HFFc6 (cell line): Measurements from ENCODE around the gene MAJIN. TPM values are rescaled to one million over a fixed set of nuclear protein-coding genes. Genes with fewer than 3 reads are reported as not detected.

ENCODE experiments used
- DNase-seq: peaks from one replicate; pipeline ENCODE4 v3.0.0-alpha.2; 2018
- H3K27ac Mint-ChIP-seq: 2 replicates; pipeline ENCODE4 v1.8.0; 2020; ENCODE audit warnings: mild to moderate bottlenecking, mixed read lengths
- H3K27me3 Mint-ChIP-seq: 2 replicates; pipeline ENCODE4 v1.8.0; 2021; ENCODE audit warnings: mild to moderate bottlenecking, moderate library complexity, mixed read lengths; ENCODE audit not compliant: insufficient read depth
- H3K36me3 Mint-ChIP-seq: 2 replicates; pipeline ENCODE4 v1.8.0; 2021; ENCODE audit warnings: low read depth, mixed read lengths
- H3K4me1 Mint-ChIP-seq: 2 replicates; pipeline ENCODE4 v1.8.0; 2020; ENCODE audit warnings: low read depth, mixed read lengths
- H3K4me3 Mint-ChIP-seq: 2 replicates; pipeline ENCODE4 v1.8.0; 2020; ENCODE audit warnings: mild to moderate bottlenecking, moderate library complexity, mixed read lengths
- H3K9me3 Mint-ChIP-seq: 2 replicates; pipeline ENCODE4 v1.8.0; 2020; ENCODE audit warnings: mild to moderate bottlenecking, mixed read lengths
- total RNA-seq, 6 experiments: library from RNA; stranded (reverse); fragmentation: NEBNext Ultra II Directional; extraction: Animal tissue kit (Norgen Biotek cat#: 25700); gene quantifications; 2 replicates in 1 of 6; 3 replicates in 5 of 6; pipeline ENCODE4 v1.2.3, GENCODE V29; 2021
- TF ChIP-seq, protein P1 (sequence below): fragments of 200-600 bp; sonication (generic); IDR thresholded peaks from 2 replicates; pipeline ENCODE4 v1.5.0; 2021; ENCODE audit warnings: antibody characterized with exemption, mild to moderate bottlenecking

The MAJIN gene
- total RNA-seq, 6 experiments from 2014 or later = not detected

GRCh38 chr11:64919627-64920026 is 52.3 kb downstream of the MAJIN start:
- H3K27me3 Mint-ChIP-seq = no peaks in the 10 kb centered on the region
- H3K27ac Mint-ChIP-seq = peak overlapping the region; percentile 35; the same call in 1 of the 2 replicates
- H3K36me3 Mint-ChIP-seq = no peaks in the 10 kb centered on the region
- TF ChIP-seq, protein P1, sequence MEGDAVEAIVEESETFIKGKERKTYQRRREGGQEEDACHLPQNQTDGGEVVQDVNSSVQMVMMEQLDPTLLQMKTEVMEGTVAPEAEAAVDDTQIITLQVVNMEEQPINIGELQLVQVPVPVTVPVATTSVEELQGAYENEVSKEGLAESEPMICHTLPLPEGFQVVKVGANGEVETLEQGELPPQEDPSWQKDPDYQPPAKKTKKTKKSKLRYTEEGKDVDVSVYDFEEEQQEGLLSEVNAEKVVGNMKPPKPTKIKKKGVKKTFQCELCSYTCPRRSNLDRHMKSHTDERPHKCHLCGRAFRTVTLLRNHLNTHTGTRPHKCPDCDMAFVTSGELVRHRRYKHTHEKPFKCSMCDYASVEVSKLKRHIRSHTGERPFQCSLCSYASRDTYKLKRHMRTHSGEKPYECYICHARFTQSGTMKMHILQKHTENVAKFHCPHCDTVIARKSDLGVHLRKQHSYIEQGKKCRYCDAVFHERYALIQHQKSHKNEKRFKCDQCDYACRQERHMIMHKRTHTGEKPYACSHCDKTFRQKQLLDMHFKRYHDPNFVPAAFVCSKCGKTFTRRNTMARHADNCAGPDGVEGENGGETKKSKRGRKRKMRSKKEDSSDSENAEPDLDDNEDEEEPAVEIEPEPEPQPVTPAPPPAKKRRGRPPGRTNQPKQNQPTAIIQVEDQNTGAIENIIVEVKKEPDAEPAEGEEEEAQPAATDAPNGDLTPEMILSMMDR = no peak
- peaks cover 42% of the 10 kb centered on the region for H3K4me1 Mint-ChIP-seq
- no peaks in the 10 kb centered on the region for H3K9me3 Mint-ChIP-seq
- no peak for DNase-seq
- H3K4me3 Mint-ChIP-seq = peak overlapping the region; percentile 26; the same call in 1 of the 2 replicates

GRCh38 chr11:64918017-64918416 is 53.9 kb downstream of the MAJIN start:
- peak; percentile 59 for DNase-seq
- peak overlapping the region; percentile 86 for H3K27ac Mint-ChIP-seq

GRCh38 chr11:64917663-64917995 is 54.3 kb downstream of the MAJIN start:
- Mint-ChIP-seq H3K27me3 (no peaks in the 10 kb centered on the region), H3K4me3 (peak overlapping the region; percentile 94), H3K4me1 (peaks cover 32% of the 10 kb centered on the region), H3K9me3 (no peaks in the 10 kb centered on the region), H3K27ac (peak overlapping the region; percentile 86), H3K36me3 (no peaks in the 10 kb centered on the region)
- no peak for DNase-seq
- TF ChIP-seq, protein P1 = no peak

More at GRCh38 chr11:64918017-64918416, 53.9 kb downstream of the MAJIN start:
- Mint-ChIP-seq H3K9me3 (no peaks in the 10 kb centered on the region), H3K36me3 (no peaks in the 10 kb centered on the region), H3K4me1 (peaks cover 32% of the 10 kb centered on the region), H3K4me3 (peak overlapping the region; percentile 94), H3K27me3 (no peaks in the 10 kb centered on the region)
- TF ChIP-seq, protein P1 = peak; percentile 58

DNA sequence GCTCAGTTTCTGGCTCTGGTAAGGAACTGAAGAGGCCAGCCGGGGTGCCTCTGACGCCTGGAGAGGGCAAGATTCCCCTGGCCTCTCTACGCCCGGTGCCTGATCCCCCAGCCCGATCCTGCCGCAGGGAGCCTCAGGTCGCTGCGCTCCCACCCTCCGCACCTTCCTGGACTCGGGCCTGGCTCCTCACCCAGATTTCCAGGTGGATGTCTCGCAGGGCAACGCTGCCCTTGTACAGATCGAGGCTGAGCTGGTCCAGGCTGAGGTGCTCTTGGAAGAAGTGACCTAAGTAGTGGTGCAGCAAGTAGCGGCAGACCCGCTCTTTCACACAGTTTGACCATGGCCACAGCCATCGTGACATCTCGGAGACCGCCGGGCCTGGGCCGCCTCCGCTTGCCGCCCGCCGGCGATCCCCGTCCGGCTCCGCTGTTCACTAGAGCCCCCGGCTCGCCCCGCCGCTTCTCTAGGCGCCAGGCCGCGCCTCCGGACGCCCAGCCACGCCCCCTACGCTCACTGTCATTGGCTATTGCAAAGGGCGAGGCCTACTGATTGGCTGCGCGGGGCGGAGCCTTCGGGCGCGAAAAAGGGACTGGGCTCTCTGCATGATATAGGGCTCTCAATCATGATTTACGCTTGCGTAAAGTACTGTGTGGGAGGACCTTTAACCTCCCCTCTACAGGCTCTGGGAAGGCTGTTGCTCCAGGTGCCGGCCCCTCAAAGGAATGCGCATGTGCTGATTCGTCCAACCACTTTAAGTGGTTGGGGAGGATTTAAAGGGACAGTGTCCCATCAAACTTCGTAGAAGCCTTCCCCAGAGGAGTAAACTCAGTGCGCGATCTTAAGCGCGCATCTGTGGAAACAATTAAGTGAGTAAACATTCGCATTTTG is 54.9 kb downstream of the MAJIN start, which contains the start of gene ATG2A:
Gene ATG2A, minus strand, starts transcription at position 435 of the 888 bp plus-strand sequence. Its CDS starts 74 bp downstream, at position 361.
- Mint-ChIP-seq H3K27me3 (no peaks in the 10 kb centered on the region), H3K27ac (peak within 1 kb of the TSS; percentile 87), H3K9me3 (no peaks in the 10 kb centered on the region), H3K36me3 (no peaks in the 10 kb centered on the region), H3K4me1 (peaks cover 32% of the 10 kb centered on the region), H3K4me3 (peak within 1 kb of the TSS; percentile 94)
- TF ChIP-seq, protein P1 = no peak
- peak; percentile 100 for DNase-seq

DNA sequence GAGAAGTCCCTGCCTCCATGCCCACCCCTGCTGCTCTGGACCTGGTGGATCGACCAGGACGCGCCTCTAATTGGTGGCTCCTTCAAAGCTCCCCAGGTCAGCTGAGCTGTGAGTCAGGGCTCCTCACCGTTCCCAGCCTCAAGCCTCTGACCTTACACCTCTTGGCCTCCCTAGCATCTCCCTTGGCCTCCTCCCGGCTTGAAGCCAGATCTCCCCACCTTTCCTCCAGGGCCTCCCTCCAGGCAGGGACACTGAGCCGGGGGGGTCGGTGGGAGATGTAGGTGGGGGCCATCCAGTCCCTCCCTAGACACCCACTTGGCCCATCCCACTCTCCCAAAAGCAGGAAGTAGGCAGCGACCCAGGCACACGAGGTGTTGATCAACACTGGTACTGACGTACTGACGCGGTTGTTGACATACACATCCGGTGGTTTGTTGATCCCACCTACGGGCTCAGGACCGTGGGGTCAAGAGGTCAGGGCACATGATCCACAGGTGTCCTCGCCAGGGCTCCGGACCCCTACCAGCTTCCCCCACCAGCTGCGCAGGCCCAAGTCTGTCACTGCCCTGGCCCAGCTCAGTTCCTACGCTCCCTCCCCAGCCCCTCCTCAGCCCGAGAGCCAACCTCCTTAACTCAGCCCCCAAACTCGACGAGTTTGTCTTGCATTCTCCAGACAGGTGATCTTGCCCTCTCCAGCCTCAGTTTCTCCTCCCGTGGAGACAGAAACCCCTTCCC is 55.7 kb downstream of the MAJIN start:
- Mint-ChIP-seq H3K27ac (peak overlapping the region; percentile 87), H3K4me3 (peak overlapping the region; percentile 94), H3K4me1 (peaks cover 32% of the 10 kb centered on the region), H3K36me3 (no peaks in the 10 kb centered on the region; the same call in 1 of the 2 replicates), H3K9me3 (no peaks in the 10 kb centered on the region), H3K27me3 (no peaks in the 10 kb centered on the region)
- TF ChIP-seq, protein P1 = no peak
- no peak for DNase-seq
